Endothelial cell of umbilical vein (primary cell): Measurements from ENCODE around the gene PRG2. TPM values are rescaled to one million over a fixed set of nuclear protein-coding genes. Genes with fewer than 3 reads are reported as not detected.

Experiments
- BruUV-seq: library from RNA; stranded (reverse); fragments of 400-500 nt; replicated peaks from 2 replicates; lab custom pipeline; 2021; lab: Mats Ljungman, UMichigan
- CTCF ChIA-PET: fragments of 300-600, 350-600 bp; sonication (Branson Sonifier 250); formaldehyde crosslinking; loops from one replicate; lab custom pipeline; 2021; ENCODE audit warnings: antibody characterized with exemption, inconsistent platforms; lab: Charles Lee
- POLR2A ChIA-PET: fragments of 300-600, 350-600 bp; sonication (Branson Sonifier 250); formaldehyde crosslinking; loops from one replicate; lab custom pipeline; 2021; ENCODE audit warnings: antibody characterized with exemption, inconsistent platforms; lab: Charles Lee
- DNase-seq: peaks from one replicate; pipeline ENCODE4 v3.0.0-alpha.2; 2011; ENCODE audit warnings: low read depth, low spot score
- FAIRE-seq: peaks from 2 replicates; lab custom pipeline; 2011; peaks lifted over from hg19 to GRCh38; lab: Jason Lieb, UNC
- H2AFZ ChIP-seq: 2 replicates; pipeline ENCODE4 v1.6.0; 2012; ENCODE audit warnings: low read depth, low read length, control low read depth, inconsistent platforms
- H3K27ac ChIP-seq: 2 replicates; pipeline ENCODE4 v1.5.1; 2011; ENCODE audit warnings: low read depth, mild to moderate bottlenecking, control low read depth, low read length, moderate library complexity; ENCODE audit not compliant: insufficient read depth
- H3K27me3 ChIP-seq, 2 experiments: 2 replicates each; pipeline versions ENCODE4 v1.6.0 to v1.6.1; 2011; ENCODE audit warnings: low read length in 2 of 2, mixed read lengths in 1 of 2; ENCODE audit not compliant: control insufficient read depth in 2 of 2, insufficient read depth in 2 of 2
- H3K36me3 ChIP-seq, 2 experiments: 2 replicates in 1 of 2; 3 replicates in 1 of 2; pipeline ENCODE4 v1.5.1; 2011; ENCODE audit warnings: low read length in 2 of 2, mild to moderate bottlenecking in 1 of 2, moderate library complexity in 1 of 2; ENCODE audit not compliant: control insufficient read depth in 2 of 2, insufficient read depth in 2 of 2; ENCODE audit errors: extremely low read depth in 1 of 2
- H3K4me1 ChIP-seq: 3 replicates; pipeline ENCODE4 v1.5.1; 2011; ENCODE audit warnings: mild to moderate bottlenecking, low read length; ENCODE audit not compliant: control insufficient read depth, insufficient read depth; ENCODE audit errors: extremely low read depth
- H3K4me2 ChIP-seq: 2 replicates; pipeline ENCODE4 v1.6.1; 2011; ENCODE audit warnings: low read length, control low read depth, mixed read lengths; ENCODE audit not compliant: insufficient read depth
- H3K4me3 ChIP-seq, 3 experiments: fragments of 200-600 bp in 1 of 3; sonication (generic), shearing (Covaris generic) in 1 of 3; replicated peaks in 1 of 3; 2 replicates each; pipeline ENCODE4 v1.5.1; 2011 to 2016; ENCODE audit warnings: control low read depth in 3 of 3, low read length in 3 of 3, mild to moderate bottlenecking in 2 of 3, inconsistent platforms in 1 of 3, low read depth in 1 of 3, moderate library complexity in 1 of 3; ENCODE audit not compliant: insufficient read depth in 1 of 3
- H3K79me2 ChIP-seq: 2 replicates; pipeline ENCODE4 v1.6.0; 2012; ENCODE audit warnings: low read length, inconsistent platforms; ENCODE audit not compliant: control insufficient read depth, insufficient read depth
- H3K9ac ChIP-seq: replicated peaks from 2 replicates; pipeline ENCODE3; 2011; ENCODE audit warnings: low read length, control low read depth; ENCODE audit not compliant: insufficient read depth; ENCODE audit errors: extremely low read depth
- H3K9me1 ChIP-seq: replicated peaks from 3 replicates; pipeline ENCODE4 v1.6.0; 2011; ENCODE audit warnings: mild to moderate bottlenecking, low read length; ENCODE audit not compliant: control insufficient read depth, insufficient read depth; ENCODE audit errors: extremely low read depth
- H3K9me3 ChIP-seq: replicated peaks from 2 replicates; pipeline ENCODE4 v1.5.1; 2012; ENCODE audit warnings: low read length, inconsistent platforms; ENCODE audit not compliant: control insufficient read depth, insufficient read depth
- H4K20me1 ChIP-seq: replicated peaks from 2 replicates; pipeline ENCODE3; 2011; ENCODE audit warnings: mild to moderate bottlenecking, low read length; ENCODE audit not compliant: control insufficient read depth, insufficient read depth; ENCODE audit errors: extremely low read depth
- CTCF ChIP-seq, 2 donors: IDR thresholded peaks; 1 replicate in 1 of 2; 2 replicates in 1 of 2; pipeline ENCODE4 v1.5.1; 2011; ENCODE audit warnings: low read length in 2 of 2, mild to moderate bottlenecking in 2 of 2, moderate library complexity in 2 of 2, control low read depth in 1 of 2, inconsistent platforms in 1 of 2, low read depth in 1 of 2; ENCODE audit not compliant: insufficient read depth in 1 of 2; ENCODE audit errors: extremely low read depth in 1 of 2
- MAX ChIP-seq: IDR thresholded peaks from 2 replicates; pipeline ENCODE4 v1.6.1; 2011; ENCODE audit not compliant: insufficient read depth, insufficient read length
- MYC ChIP-seq: IDR thresholded peaks from one replicate; pipeline ENCODE4 v1.6.1; 2011; ENCODE audit warnings: mild to moderate bottlenecking, low read depth, low read length
- POLR2A ChIP-seq: IDR thresholded peaks from 2 replicates; pipeline ENCODE4 v1.6.1; 2012; ENCODE audit warnings: low read depth, mild to moderate bottlenecking, control low read depth, low read length
- POLR2AphosphoS5 ChIP-seq: IDR thresholded peaks from 2 replicates; pipeline ENCODE4 v1.6.1; 2012; ENCODE audit warnings: low read depth, mild to moderate bottlenecking, control low read depth, low read length, moderate library complexity; ENCODE audit not compliant: insufficient read depth
- dilution Hi-C: fragments of 300-500 bp; cut with MboI; formaldehyde crosslinking; loops from one replicate; pipeline ENCODE4 v1.15.0; 2019; ENCODE audit warnings: low sequenced_read_pairs; ENCODE audit not compliant: extremely low pct_ligation_motif_present
- intact Hi-C: fragments of 100-400 bp; cut with micrococcal nuclease; formaldehyde crosslinking; loops from one replicate; pipeline ENCODE4 v1.10.0; 2022
- polyA plus RNA-seq, 4 experiments: library from polyadenylated mRNA; depleted of rRNA in 3 of 4; stranded (reverse) in 3 of 4; unstranded in 1 of 4; fragments of >200 nt; gene quantifications; 2 replicates each; pipeline versions ENCODE4 v1.2.1 to v1.2.3, GENCODE V29; 2011 to 2012; ENCODE audit warnings: missing spikeins in 1 of 4
- total RNA-seq: library from RNA; stranded (reverse); gene quantifications from 2 replicates; pipeline ENCODE4 v1.2.3, GENCODE V29; 2021

PRG2 gene
- total and polyA plus RNA-seq, 2 donors (not counting 3 experiments of a cell fraction or from before 2014, with no cell fraction given) = 0.08 to 0.55 TPM

GRCh38 chr11:57342702-57343101 lies 47.7 kb downstream of the PRG2 start:
- H3K9ac ChIP-seq = no peak overlapping the region
- H3K9me1 ChIP-seq = no peaks in the 10 kb centered on the region
- DNase-seq = no peak
- H4K20me1 ChIP-seq = no peaks in the 10 kb centered on the region
- no TSS peak for BruUV-seq
- H2AFZ ChIP-seq = no peak overlapping the region
- no peak overlapping the region for H3K27ac ChIP-seq
- FAIRE-seq = no peak
- H3K79me2 ChIP-seq = no peaks in the 10 kb centered on the region
- peaks cover 4 to 9% of the 10 kb centered on the region in 2 experiments for H3K27me3 ChIP-seq
- no peaks in the 10 kb centered on the region for H3K9me3 ChIP-seq
- TF ChIP-seq MYC (no peak), CTCF (IDR thresholded peaks at IDR 0.05; ENCODE audit: extremely low read depth in 1 of 2, insufficient read depth in 1 of 2, low read depth in 1 of 2, low read length in 2 of 2) (no peak), POLR2AphosphoS5 (no peak)
- intact Hi-C loops = no loop called here
- POLR2A ChIA-PET = no interaction called here
- CTCF ChIA-PET = interaction anchor here (1.1 kb wide), 1 partner anchor 116 kb away, joined by 3 read pairs; no protein-coding TSS in a partner anchor
- no peaks in the 10 kb centered on the region for H3K4me1 ChIP-seq
- no peak overlapping the region for H3K4me2 ChIP-seq
- dilution Hi-C loops = no loop called here
- no peaks in the 10 kb centered on the region for H3K36me3 ChIP-seq
- H3K4me3 ChIP-seq = no peak overlapping the region

GRCh38 chr11:57341250-57341808 lies 49.1 kb downstream of the PRG2 start:
- H3K36me3 ChIP-seq = no peaks in the 10 kb centered on the region
- no peaks in the 10 kb centered on the region for H4K20me1 ChIP-seq
- no peak overlapping the region for H3K4me2 ChIP-seq
- no peak for TF ChIP-seq POLR2A
- no peak for TF ChIP-seq MYC
- no peak for TF ChIP-seq MAX
- no peak for TF ChIP-seq POLR2AphosphoS5
- no peak for TF ChIP-seq CTCF (IDR thresholded peaks at IDR 0.05; ENCODE audit: extremely low read depth in 1 of 2, insufficient read depth in 1 of 2, low read depth in 1 of 2, low read length in 2 of 2)
- H3K9me3 ChIP-seq = no peaks in the 10 kb centered on the region
- intact Hi-C loops (loop anchor here (2.0 kb wide), 1 partner anchor 501 kb away; no protein-coding TSS in a partner anchor), dilution Hi-C loops (no loop called here)
- FAIRE-seq (no peak), DNase-seq (no peak)
- no peak overlapping the region for H2AFZ ChIP-seq
- ChIA-PET CTCF (interaction anchor here (1.1 kb wide), 1 partner anchor 500 kb away, joined by 4 read pairs; no protein-coding TSS in a partner anchor), POLR2A (no interaction called here)
- peaks cover 2% of the 10 kb centered on the region for H3K4me1 ChIP-seq
- BruUV-seq = no TSS peak
- H3K4me3 ChIP-seq = no peak overlapping the region
- H3K9me1 ChIP-seq = no peaks in the 10 kb centered on the region
- H3K27ac ChIP-seq = no peak overlapping the region
- H3K9ac ChIP-seq = no peak overlapping the region
- peaks cover 4 to 9% of the 10 kb centered on the region in 2 experiments for H3K27me3 ChIP-seq
- no peaks in the 10 kb centered on the region for H3K79me2 ChIP-seq
